ENCODE data around the gene PPIH.
"Not testable (repeated sequence)": the region's sequence is repeated elsewhere in the genome, so short reads cannot be mapped to it uniquely, and the experiment has no call there.

Gene PPIH

GRCh38 chr1:42657981-42658876 is at the start of gene PPIH:
Gene PPIH (plus strand): TSS chr1:42658423. CDS start chr1:42658447, 24 bp downstream.
- DNase-seq: peak; percentile 96

GRCh38 chr1:42613803-42614131 is 44.5 kb upstream of the PPIH start:
- DNase-seq: no peak

- no peak for DNase-seq
Observed at GRCh38 chr1:42618866-42619265, 39.4 kb upstream of the PPIH start.

- no peak for DNase-seq
Observed at GRCh38 chr1:42620307-42620706, 37.9 kb upstream of the PPIH start.

- DNase-seq: not testable (repeated sequence)
Observed at GRCh38 chr1:42621180-42621579, 37.0 kb upstream of the PPIH start.

- not testable (repeated sequence) for DNase-seq
Observed at GRCh38 chr1:42627205-42627604, 31.0 kb upstream of the PPIH start.

- DNase-seq: no peak
Observed at GRCh38 chr1:42639116-42639515, 19.1 kb upstream of the PPIH start.

- DNase-seq: peak; percentile 70
Observed at GRCh38 chr1:42646056-42646455, 12.2 kb upstream of the PPIH start.

- no peak for DNase-seq
Observed at GRCh38 chr1:42657201-42657600, 1.0 kb upstream of the PPIH start.

- peak; percentile 9 for DNase-seq
Observed at GRCh38 chr1:42658877-42659337, 684 bp downstream of the PPIH start.

- DNase-seq: no peak
Observed at GRCh38 chr1:42660907-42661500, 2.8 kb downstream of the PPIH start.

- no peak for DNase-seq
Observed at GRCh38 chr1:42669936-42670335, 11.7 kb downstream of the PPIH start.

GRCh38 chr1:42670425-42670824 is 12.2 kb downstream of the PPIH start:
- DNase-seq: no peak

GRCh38 chr1:42674214-42674613 is 16.0 kb downstream of the PPIH start:
- no peak for DNase-seq

- no peak for DNase-seq
Observed at GRCh38 chr1:42674682-42675081, 16.5 kb downstream of the PPIH start.

GRCh38 chr1:42675467-42675866 is 17.2 kb downstream of the PPIH start:
- DNase-seq: no peak

GRCh38 chr1:42676534-42677087 is 18.4 kb downstream of the PPIH start:
- DNase-seq: no peak

- DNase-seq: no peak
Observed at GRCh38 chr1:42679364-42679983, 21.3 kb downstream of the PPIH start.

- no peak for DNase-seq
Observed at GRCh38 chr1:42680055-42680454, 21.8 kb downstream of the PPIH start.

GRCh38 chr1:42680921-42681683 is 22.9 kb downstream of the PPIH start:
- DNase-seq: no peak

GRCh38 chr1:42681741-42682483 is 23.7 kb downstream of the PPIH start, which contains the start of gene YBX1:
Gene YBX1 (plus strand): TSS chr1:42682418. CDS start chr1:42682566, 148 bp downstream.
- peak; percentile 99 for DNase-seq

GRCh38 chr1:42682484-42682738 is 24.2 kb downstream of the PPIH start:
- DNase-seq: not testable (repeated sequence)

All from suppressor macrophage treated with lipopolysaccharide for 4 hours (primary cell).